GM12873 (cell line): ENCODE measurements around the gene JMJD4.

Experiments
- CTCF ChIP-seq: IDR thresholded peaks from 2 replicates; pipeline ENCODE4 v1.5.1; 2012; ENCODE audit warnings: low read depth, mild to moderate bottlenecking, moderate library complexity, low read length, control low read depth; ENCODE audit not compliant: insufficient read depth; ENCODE audit errors: missing control alignments

Gene JMJD4

GRCh38 chr1:227725046-227725445, 10.1 kb downstream of the JMJD4 start:
- TF ChIP-seq CTCF: no peak

DNA sequence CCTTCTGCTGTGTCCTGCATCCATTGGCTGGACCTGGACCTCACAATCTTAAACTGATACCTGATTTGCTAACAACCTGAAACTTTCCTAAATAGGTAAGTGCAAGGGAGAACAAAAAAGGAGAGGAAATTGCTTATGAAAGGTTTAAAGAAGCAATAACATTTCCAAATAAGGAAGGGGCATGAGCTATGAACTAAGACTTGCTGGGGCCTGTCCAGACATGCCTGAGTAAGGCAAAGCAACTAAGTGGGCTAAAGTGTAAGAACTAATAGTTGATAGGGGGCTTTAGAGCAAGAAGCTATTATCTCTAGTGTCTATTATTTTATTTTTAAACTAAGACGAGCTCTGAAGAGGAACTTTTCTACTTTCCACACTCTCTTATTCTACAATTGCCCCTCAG, 11.6 kb downstream of the JMJD4 start:
- no peak for TF ChIP-seq CTCF

DNA sequence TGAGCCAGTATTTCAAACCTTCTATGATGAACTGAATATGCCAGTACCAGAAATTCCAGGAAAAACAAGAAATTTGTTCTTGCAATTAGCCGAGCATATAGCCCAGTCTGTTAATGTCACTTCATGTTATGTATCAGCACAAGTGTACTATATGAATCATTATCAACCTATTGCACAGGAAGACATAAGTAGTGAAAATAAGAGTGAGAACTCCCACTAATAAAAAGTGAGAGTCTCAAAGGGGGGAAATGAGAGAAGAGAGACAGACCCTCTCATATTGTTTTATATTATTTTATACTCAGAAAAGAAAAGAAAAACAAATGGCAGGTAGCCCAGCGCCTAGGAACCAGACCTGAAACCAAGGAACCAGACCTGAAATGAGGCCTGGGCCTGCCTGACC, 16.2 kb downstream of the JMJD4 start:
- no peak for TF ChIP-seq CTCF

GRCh38 chr1:227712648-227713047, 22.5 kb downstream of the JMJD4 start:
- TF ChIP-seq CTCF: no peak

- no peak for TF ChIP-seq CTCF
Measured at GRCh38 chr1:227709451-227709850, 25.7 kb downstream of the JMJD4 start.

GRCh38 chr1:227707846-227708245, 27.3 kb downstream of the JMJD4 start:
- TF ChIP-seq CTCF: no peak

- no peak for TF ChIP-seq CTCF
Measured at GRCh38 chr1:227697321-227697864, 37.7 kb downstream of the JMJD4 start.
